Subcutaneous abdominal adipose tissue (tissue), 5 donors: ENCODE measurements around the gene NFX1.

ENCODE experiments used
- H3K27ac ChIP-seq: one replicate; pipeline ENCODE4 v1.7.0; 2013; ENCODE audit warnings: low read depth, mild to moderate bottlenecking, inconsistent platforms, low read length, moderate library complexity
- H3K27me3 ChIP-seq, 5 donors: one replicate each; pipeline ENCODE4 v1.7.0; 2013; ENCODE audit warnings: low read length in 5 of 5, inconsistent platforms in 1 of 5; ENCODE audit not compliant: control insufficient read depth in 5 of 5, insufficient read depth in 4 of 5
- H3K36me3 ChIP-seq, 5 donors: one replicate each; pipeline ENCODE4 v1.7.0; 2013; ENCODE audit warnings: low read length in 5 of 5; ENCODE audit not compliant: control insufficient read depth in 5 of 5, insufficient read depth in 5 of 5
- H3K4me1 ChIP-seq, 5 donors: one replicate each; pipeline ENCODE4 v1.7.0; 2013; ENCODE audit warnings: low read length in 5 of 5, mild to moderate bottlenecking in 3 of 5, moderate library complexity in 1 of 5; ENCODE audit not compliant: control insufficient read depth in 5 of 5, insufficient read depth in 5 of 5
- H3K4me3 ChIP-seq, 5 donors: one replicate each; pipeline ENCODE4 v1.7.0; 2013; ENCODE audit warnings: low read length in 5 of 5, low read depth in 1 of 5
- H3K9ac ChIP-seq, 5 donors: one replicate each; pipeline ENCODE4 v1.7.0; 2013; ENCODE audit warnings: low read length in 5 of 5, mild to moderate bottlenecking in 4 of 5, moderate library complexity in 3 of 5
- H3K9me3 ChIP-seq, 5 donors: one replicate each; pipeline ENCODE4 v1.7.0; 2013; ENCODE audit warnings: low read length in 5 of 5; ENCODE audit not compliant: control insufficient read depth in 5 of 5
- donor health status: healthy.
- donor health status: healthy.
- donor health status: healthy.
- donor health status: healthy.
- donor health status: healthy.

The NFX1 gene

GRCh38 chr9:33264473-33265177 lies 25.7 kb upstream of the NFX1 start, which contains the start of the genes BAG1 and CHMP5:
Gene BAG1, minus strand, starts transcription at chr9:33264708.
Gene CHMP5, plus strand, starts transcription at chr9:33265049. Its CDS starts 30 bp downstream, at chr9:33265079.
- H3K9ac ChIP-seq, result peak within 1 kb of the TSS; percentile 71 to 97 (median 90)
- H3K9me3 ChIP-seq, result no peaks in the 10 kb centered on the region
- no peaks in the 10 kb centered on the region for H3K27me3 ChIP-seq
- H3K4me3 ChIP-seq, result peak within 1 kb of the TSS; percentile 88 to 98 (median 95)
- H3K36me3 ChIP-seq, result peaks cover 35 to 53% (median 46%) of the 10 kb centered on the region in 5 donors
- H3K27ac ChIP-seq, result peak within 1 kb of the TSS; percentile 75
- peaks cover 2 to 28% (median 24%) of the 10 kb centered on the region in 5 donors for H3K4me1 ChIP-seq

GRCh38 chr9:33265211-33265865 lies 25.0 kb upstream of the NFX1 start:
- Histone ChIP-seq H3K9ac (peak overlapping the region; percentile 6 to 97 (median 80)), H3K36me3 (peaks cover 31 to 53% (median 44%) of the 10 kb centered on the region in 5 donors), H3K4me1 (peaks cover 2 to 28% (median 24%) of the 10 kb centered on the region in 5 donors), H3K4me3 (peak overlapping the region; percentile 83 to 93 (median 88)), H3K27me3 (no peaks in the 10 kb centered on the region), H3K27ac (peak overlapping the region; percentile 47), H3K9me3 (no peaks in the 10 kb centered on the region)

DNA sequence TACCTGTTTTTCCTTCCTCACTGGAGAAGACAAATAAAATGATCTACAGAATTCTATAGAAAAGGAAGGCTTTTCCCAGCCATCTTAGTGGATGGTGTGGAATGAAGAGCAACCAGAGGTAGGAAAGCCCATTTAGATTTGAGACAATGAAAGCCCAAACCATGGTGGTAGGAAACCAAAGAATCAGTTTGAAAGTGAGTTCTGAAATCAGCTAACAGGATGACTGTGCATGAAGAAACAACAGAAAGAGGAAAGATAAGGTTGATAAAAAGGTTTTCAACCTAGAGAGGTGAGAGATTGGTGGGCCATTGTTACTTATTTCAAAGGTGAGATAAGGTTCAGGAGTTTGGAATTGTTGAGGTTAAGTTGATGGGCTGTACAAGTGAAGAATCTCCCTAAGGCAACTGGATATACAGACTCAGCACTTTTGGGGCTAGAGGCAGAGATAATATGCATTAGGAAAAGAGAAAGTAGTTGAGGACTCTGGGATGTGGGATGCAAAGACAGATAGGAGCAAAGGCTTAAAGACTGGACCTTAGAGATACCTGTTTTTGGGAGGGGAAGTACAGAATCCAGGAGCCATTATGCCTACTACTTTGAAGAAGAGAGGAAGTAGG lies 23.1 kb upstream of the NFX1 start:
- Histone ChIP-seq H3K4me1 (peaks cover 2 to 28% (median 24%) of the 10 kb centered on the region in 5 donors), H3K36me3 (peaks cover 32 to 55% (median 48%) of the 10 kb centered on the region in 5 donors), H3K27me3 (no peaks in the 10 kb centered on the region), H3K4me3 (no peak overlapping the region), H3K9ac (peak overlapping the region in 1 of 5 donors; percentile 3), H3K27ac (no peak overlapping the region), H3K9me3 (no peaks in the 10 kb centered on the region)

GRCh38 chr9:33270146-33270545 lies 20.2 kb upstream of the NFX1 start:
- H3K9ac ChIP-seq, result no peak overlapping the region
- peaks cover 43 to 82% (median 64%) of the 10 kb centered on the region in 5 donors for H3K36me3 ChIP-seq
- no peaks in the 10 kb centered on the region for H3K27me3 ChIP-seq
- no peak overlapping the region for H3K4me3 ChIP-seq
- H3K9me3 ChIP-seq, result no peaks in the 10 kb centered on the region
- no peak overlapping the region for H3K27ac ChIP-seq
- peaks cover 2 to 10% (median 9%) of the 10 kb centered on the region in 5 donors for H3K4me1 ChIP-seq

DNA sequence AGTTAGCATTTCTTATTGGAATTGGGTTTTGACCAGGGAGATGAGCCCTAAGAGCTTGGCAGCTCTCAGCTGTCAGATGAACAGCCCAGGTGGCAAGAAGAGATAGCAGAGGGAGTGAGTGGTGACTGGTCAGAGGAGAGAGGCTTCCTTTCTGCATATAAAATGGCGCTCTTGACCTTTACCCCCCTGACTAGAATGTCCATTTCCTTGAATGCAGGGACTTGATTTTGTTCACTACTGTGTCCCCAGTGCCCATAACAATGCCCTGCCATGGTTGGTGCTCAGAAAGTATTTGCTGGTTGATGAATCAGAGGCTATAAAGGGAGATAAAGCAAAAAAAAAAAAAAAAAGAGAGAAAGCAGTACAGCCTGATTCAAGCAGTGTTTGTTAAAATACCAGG lies 18.3 kb upstream of the NFX1 start:
- Histone ChIP-seq H3K4me1 (no peaks in the 10 kb centered on the region), H3K27me3 (no peaks in the 10 kb centered on the region), H3K9ac (no peak overlapping the region), H3K9me3 (no peaks in the 10 kb centered on the region), H3K4me3 (no peak overlapping the region), H3K36me3 (peaks cover 49 to 90% (median 75%) of the 10 kb centered on the region in 5 donors), H3K27ac (no peak overlapping the region)

DNA sequence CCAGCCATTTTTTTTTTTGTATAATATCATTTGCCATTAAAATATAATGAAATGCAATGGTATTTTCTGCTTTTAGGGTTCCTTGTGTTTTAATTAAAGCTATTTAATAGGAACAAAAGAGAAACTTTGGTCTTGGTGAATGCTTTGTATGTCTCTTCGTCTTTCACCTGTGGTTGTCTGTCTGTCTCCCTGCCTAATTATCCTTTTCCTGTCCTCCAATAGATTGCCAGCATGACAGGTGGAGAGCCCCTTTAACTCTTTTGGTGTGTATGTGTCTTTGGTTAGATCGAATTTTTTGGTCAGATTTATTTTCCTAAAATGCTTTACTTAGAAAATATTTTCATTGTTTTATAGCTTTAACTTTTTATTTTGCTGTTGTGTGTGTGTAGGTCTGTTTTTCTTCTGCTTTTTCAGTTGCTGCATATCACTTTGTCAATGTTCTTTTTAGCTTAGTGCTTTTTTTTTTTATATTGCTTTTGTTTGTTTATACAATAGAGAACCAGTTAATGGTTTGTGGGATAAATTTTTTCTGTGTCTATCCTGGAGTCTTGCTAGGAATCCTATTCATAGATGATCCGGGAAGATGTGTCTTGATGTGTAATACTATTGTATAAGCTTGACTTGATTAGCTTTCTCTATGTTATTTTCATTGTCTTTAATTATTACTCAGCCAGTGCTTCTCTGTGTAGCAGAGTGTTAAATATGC lies 16.9 kb upstream of the NFX1 start:
- no peak overlapping the region for H3K27ac ChIP-seq
- no peaks in the 10 kb centered on the region for H3K27me3 ChIP-seq
- no peak overlapping the region for H3K9ac ChIP-seq
- H3K9me3 ChIP-seq, result no peaks in the 10 kb centered on the region
- H3K4me3 ChIP-seq, result no peak overlapping the region
- no peaks in the 10 kb centered on the region for H3K4me1 ChIP-seq
- peaks cover 49 to 92% (median 76%) of the 10 kb centered on the region in 5 donors for H3K36me3 ChIP-seq

DNA sequence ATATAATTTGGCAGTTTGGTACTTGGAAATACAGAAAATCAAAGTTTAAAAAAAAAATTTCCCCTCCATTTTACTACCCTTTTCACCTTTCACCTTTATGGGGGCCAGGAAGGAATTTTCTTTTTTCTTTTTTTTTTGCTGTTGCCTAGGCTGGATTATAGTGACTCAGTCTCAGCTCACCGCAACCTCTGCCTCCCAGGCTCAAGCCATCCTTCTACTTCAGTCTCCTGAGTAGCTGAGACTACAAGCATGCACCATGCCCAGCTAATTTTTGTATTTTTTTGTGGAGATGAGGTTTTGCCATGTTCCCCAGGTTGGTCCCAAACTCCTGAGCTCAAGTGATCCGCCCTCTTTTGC lies 16.4 kb upstream of the NFX1 start:
- Histone ChIP-seq H3K27ac (no peak overlapping the region), H3K36me3 (peaks cover 47 to 97% (median 77%) of the 10 kb centered on the region in 5 donors), H3K9me3 (no peaks in the 10 kb centered on the region), H3K4me3 (no peak overlapping the region), H3K4me1 (no peaks in the 10 kb centered on the region), H3K27me3 (no peaks in the 10 kb centered on the region), H3K9ac (no peak overlapping the region)

- Histone ChIP-seq H3K27ac (no peak overlapping the region), H3K9ac (no peak overlapping the region), H3K4me1 (no peaks in the 10 kb centered on the region), H3K36me3 (peaks cover 55 to 93% (median 75%) of the 10 kb centered on the region in 5 donors), H3K9me3 (no peaks in the 10 kb centered on the region), H3K4me3 (no peak overlapping the region), H3K27me3 (no peaks in the 10 kb centered on the region)
These were observed 12.8 kb upstream of the NFX1 start for GRCh38 chr9:33277484-33277883.

- peaks cover 14 to 39% (median 32%) of the 10 kb centered on the region in 5 donors for H3K36me3 ChIP-seq
- no peak overlapping the region for H3K9ac ChIP-seq
- H3K9me3 ChIP-seq, result no peaks in the 10 kb centered on the region
- H3K4me3 ChIP-seq, result no peak overlapping the region
- H3K4me1 ChIP-seq, result peaks cover 1 to 13% (median 10%) of the 10 kb centered on the region in 5 donors
- H3K27me3 ChIP-seq, result no peaks in the 10 kb centered on the region
- no peak overlapping the region for H3K27ac ChIP-seq
These were observed 4.8 kb upstream of the NFX1 start for GRCh38 chr9:33285502-33285901.
